OCI-LY3 (cell line): Measurements from ENCODE around the gene ASTN2.

Experiments
- H2AFZ ChIP-seq: fragments of 200-600, 300-600 bp; shearing (Covaris generic); 2 replicates; pipeline ENCODE4 v1.6.0; 2014; ENCODE audit warnings: antibody characterized with exemption, low read depth, low read length
- H3K27ac ChIP-seq: fragments of 200-600, 300-600 bp; sonication (generic); 2 replicates; pipeline ENCODE4 v1.5.1; 2014; ENCODE audit warnings: mild to moderate bottlenecking, low read length, moderate library complexity, mixed read lengths
- H3K27me3 ChIP-seq: fragments of 200-600, 300-600 bp; sonication (generic); 2 replicates; pipeline ENCODE4 v1.6.1; 2014; ENCODE audit warnings: low read depth, low read length, mixed read lengths
- H3K36me3 ChIP-seq: fragments of 200-600, 300-600 bp; sonication (generic); replicated peaks from 2 replicates; pipeline ENCODE3; 2014; ENCODE audit warnings: low read depth, low read length, mixed read lengths
- H3K4me1 ChIP-seq: fragments of 300-600, 200-600 bp; sonication (generic); 2 replicates; pipeline ENCODE4 v1.6.1; 2014; ENCODE audit warnings: low read length, mixed read lengths
- H3K4me2 ChIP-seq: fragments of 200-600, 300-600 bp; sonication (generic); 2 replicates; pipeline ENCODE4 v1.6.1; 2014; ENCODE audit warnings: low read length, mixed read lengths
- H3K4me3 ChIP-seq: fragments of 300-600, 200-600 bp; sonication (generic); 2 replicates; pipeline ENCODE4 v1.5.1; 2014; ENCODE audit warnings: antibody characterized with exemption, mild to moderate bottlenecking, low read length, moderate library complexity
- H3K79me2 ChIP-seq: fragments of 300-600, 200-600 bp; shearing (Covaris generic); 2 replicates; pipeline ENCODE4 v1.6.1; 2014; ENCODE audit warnings: mild to moderate bottlenecking, low read length, mixed read lengths
- H3K9ac ChIP-seq: fragments of 300-600, 200-600 bp; shearing (Covaris generic); 2 replicates; pipeline ENCODE4 v1.6.0; 2014; ENCODE audit warnings: mild to moderate bottlenecking, low read length, moderate library complexity
- H3K9me3 ChIP-seq: fragments of 200-600, 300-600 bp; shearing (Covaris generic); 2 replicates; pipeline ENCODE4 v1.6.1; 2014; ENCODE audit warnings: low read length, mixed read lengths; ENCODE audit not compliant: insufficient read depth
- H4K20me1 ChIP-seq: fragments of 200-600, 300-600 bp; sonication (generic); 2 replicates; pipeline ENCODE4 v1.6.1; 2016; ENCODE audit warnings: low read length, mixed read lengths; ENCODE audit not compliant: insufficient read depth
- EZH2phosphoT487 ChIP-seq: fragments of 200-600 bp; shearing (Covaris generic); IDR thresholded peaks from 2 replicates; pipeline ENCODE4 v1.6.1; 2018; ENCODE audit warnings: antibody characterized with exemption, mixed run types, low read depth
- TF ChIP-seq, protein P1 (sequence below): fragments of 200-600, 300-600 bp; sonication (generic); IDR thresholded peaks from 2 replicates; pipeline ENCODE4 v1.5.1; 2014; ENCODE audit warnings: antibody characterized with exemption, low read length, low read depth

ASTN2 gene

GRCh38 chr9:117340422-117340821 lies 74.4 kb downstream of the ASTN2 start:
- no peaks in the 10 kb centered on the region for H3K36me3 ChIP-seq
- H2AFZ ChIP-seq: no peak overlapping the region
- H3K27ac ChIP-seq: no peak overlapping the region
- no peak overlapping the region for H3K9ac ChIP-seq
- H3K4me2 ChIP-seq: no peak overlapping the region
- H3K9me3 ChIP-seq: no peaks in the 10 kb centered on the region
- no peak for TF ChIP-seq EZH2phosphoT487
- TF ChIP-seq, protein P1, sequence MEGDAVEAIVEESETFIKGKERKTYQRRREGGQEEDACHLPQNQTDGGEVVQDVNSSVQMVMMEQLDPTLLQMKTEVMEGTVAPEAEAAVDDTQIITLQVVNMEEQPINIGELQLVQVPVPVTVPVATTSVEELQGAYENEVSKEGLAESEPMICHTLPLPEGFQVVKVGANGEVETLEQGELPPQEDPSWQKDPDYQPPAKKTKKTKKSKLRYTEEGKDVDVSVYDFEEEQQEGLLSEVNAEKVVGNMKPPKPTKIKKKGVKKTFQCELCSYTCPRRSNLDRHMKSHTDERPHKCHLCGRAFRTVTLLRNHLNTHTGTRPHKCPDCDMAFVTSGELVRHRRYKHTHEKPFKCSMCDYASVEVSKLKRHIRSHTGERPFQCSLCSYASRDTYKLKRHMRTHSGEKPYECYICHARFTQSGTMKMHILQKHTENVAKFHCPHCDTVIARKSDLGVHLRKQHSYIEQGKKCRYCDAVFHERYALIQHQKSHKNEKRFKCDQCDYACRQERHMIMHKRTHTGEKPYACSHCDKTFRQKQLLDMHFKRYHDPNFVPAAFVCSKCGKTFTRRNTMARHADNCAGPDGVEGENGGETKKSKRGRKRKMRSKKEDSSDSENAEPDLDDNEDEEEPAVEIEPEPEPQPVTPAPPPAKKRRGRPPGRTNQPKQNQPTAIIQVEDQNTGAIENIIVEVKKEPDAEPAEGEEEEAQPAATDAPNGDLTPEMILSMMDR: no peak
- no peaks in the 10 kb centered on the region for H3K79me2 ChIP-seq
- 0 out of 2 replicates have a peak, but pooled peaks cover 2% of the 10 kb centered on the region for H3K27me3 ChIP-seq
- no peaks in the 10 kb centered on the region for H3K4me1 ChIP-seq
- H3K4me3 ChIP-seq: no peak overlapping the region
- H4K20me1 ChIP-seq: no peaks in the 10 kb centered on the region

DNA sequence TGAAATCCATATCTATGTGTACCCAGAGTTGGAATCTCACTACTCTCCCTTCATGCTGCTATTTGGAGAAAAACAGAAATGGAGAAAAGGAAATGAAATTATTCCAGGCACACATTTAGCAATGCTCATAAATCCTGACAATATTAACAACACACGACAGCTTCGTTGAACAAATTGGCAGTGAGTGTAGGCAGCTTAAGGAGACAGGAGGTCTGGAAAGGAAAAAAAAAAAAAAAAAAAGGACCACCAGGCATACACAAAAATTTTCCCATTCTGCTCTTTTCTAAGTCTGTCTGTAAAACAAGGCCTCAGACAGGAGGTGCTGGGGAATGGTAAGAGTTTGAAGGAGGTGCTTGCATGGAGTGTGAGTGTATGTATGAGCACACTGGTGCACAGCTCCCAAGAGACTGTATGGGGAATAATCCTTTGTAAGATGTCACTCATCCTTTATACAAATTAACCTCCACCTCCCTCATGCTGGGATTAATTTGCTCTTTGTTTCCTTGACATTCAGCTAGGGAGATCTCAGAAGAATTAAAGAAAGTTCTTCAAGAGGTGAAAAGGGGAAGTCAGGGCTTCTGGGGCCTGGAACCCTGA lies 78.9 kb downstream of the ASTN2 start:
- H3K79me2 ChIP-seq: no peaks in the 10 kb centered on the region
- no peak overlapping the region for H2AFZ ChIP-seq
- H4K20me1 ChIP-seq: no peaks in the 10 kb centered on the region
- TF ChIP-seq EZH2phosphoT487: no peak
- TF ChIP-seq, protein P1: no peak
- H3K4me3 ChIP-seq: no peak overlapping the region
- no peak overlapping the region for H3K9ac ChIP-seq
- no peaks in the 10 kb centered on the region for H3K27me3 ChIP-seq
- no peak overlapping the region for H3K27ac ChIP-seq
- no peaks in the 10 kb centered on the region for H3K4me1 ChIP-seq
- no peaks in the 10 kb centered on the region for H3K36me3 ChIP-seq
- H3K9me3 ChIP-seq: no peaks in the 10 kb centered on the region
- no peak overlapping the region for H3K4me2 ChIP-seq

DNA sequence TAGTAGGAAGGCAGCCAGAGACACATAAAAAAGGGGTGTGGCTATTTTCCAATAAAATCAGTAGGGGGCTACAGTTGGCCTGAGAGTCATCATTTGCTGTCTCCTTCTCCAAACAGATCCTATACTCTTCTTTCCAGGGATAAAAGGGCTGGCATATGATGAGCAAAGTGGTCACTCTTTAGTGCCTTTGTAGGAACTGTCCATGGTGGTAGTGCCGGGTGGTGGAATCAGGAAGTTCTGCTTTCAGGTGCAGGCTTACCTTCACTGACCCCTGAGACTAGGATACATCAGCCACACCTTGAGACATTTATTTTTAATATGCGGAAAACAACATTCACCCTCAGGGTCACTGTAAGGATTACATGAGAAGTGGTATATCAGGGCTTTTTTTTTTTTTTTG lies 80.8 kb downstream of the ASTN2 start:
- H4K20me1 ChIP-seq: no peaks in the 10 kb centered on the region
- no peak overlapping the region for H2AFZ ChIP-seq
- H3K27ac ChIP-seq: no peak overlapping the region
- H3K4me2 ChIP-seq: no peak overlapping the region
- no peak for TF ChIP-seq EZH2phosphoT487
- TF ChIP-seq, protein P1: no peak
- H3K36me3 ChIP-seq: no peaks in the 10 kb centered on the region
- no peak overlapping the region for H3K9ac ChIP-seq
- H3K4me3 ChIP-seq: no peak overlapping the region
- H3K9me3 ChIP-seq: no peaks in the 10 kb centered on the region
- H3K4me1 ChIP-seq: no peaks in the 10 kb centered on the region
- H3K79me2 ChIP-seq: no peaks in the 10 kb centered on the region
- no peaks in the 10 kb centered on the region for H3K27me3 ChIP-seq

GRCh38 chr9:117325831-117326230 lies 89.0 kb downstream of the ASTN2 start:
- no peaks in the 10 kb centered on the region for H3K79me2 ChIP-seq

More at GRCh38 chr9:117325831-117326230, 89.0 kb downstream of the ASTN2 start:
- Histone ChIP-seq H3K9me3 (no peaks in the 10 kb centered on the region), H3K4me2 (no peak overlapping the region), H3K9ac (no peak overlapping the region), H3K4me3 (no peak overlapping the region), H3K27me3 (no peaks in the 10 kb centered on the region), H3K4me1 (no peaks in the 10 kb centered on the region), H3K36me3 (no peaks in the 10 kb centered on the region), H2AFZ (no peak overlapping the region), H4K20me1 (no peaks in the 10 kb centered on the region), H3K27ac (no peak overlapping the region)
- TF ChIP-seq, protein P1: no peak
- no peak for TF ChIP-seq EZH2phosphoT487
